H9 (cell line): ENCODE results near the gene CHMP1A. TPM values are rescaled to one million over a fixed set of nuclear protein-coding genes. Genes with fewer than 3 reads are reported as not detected.

Experiments used
- DNase-seq: peaks from one replicate; pipeline ENCODE4 v3.0.0-alpha.2; 2017
- H2AFZ ChIP-seq: one replicate; pipeline ENCODE4 v1.6.1; 2013; ENCODE audit warnings: mild to moderate bottlenecking, low read length, control low read depth, moderate library complexity
- H2AK5ac ChIP-seq: 2 replicates; pipeline ENCODE4 v1.6.1; 2013; ENCODE audit warnings: low read length, control low read depth, mixed read lengths; ENCODE audit not compliant: insufficient read length
- H2BK120ac ChIP-seq: one replicate; pipeline ENCODE4 v1.6.1; 2013; ENCODE audit warnings: low read depth, mild to moderate bottlenecking, low read length, control low read depth, inconsistent platforms; ENCODE audit not compliant: poor library complexity, severe bottlenecking
- H2BK12ac ChIP-seq: 2 replicates; pipeline ENCODE4 v1.6.1; 2013; ENCODE audit warnings: low read length, control low read depth, mixed read lengths, low read depth; ENCODE audit not compliant: insufficient read length
- H2BK15ac ChIP-seq: 2 replicates; pipeline ENCODE4 v1.6.1; 2013; ENCODE audit warnings: low read depth, low read length, control low read depth
- H2BK20ac ChIP-seq: one replicate; pipeline ENCODE4 v1.6.1; 2013; ENCODE audit warnings: low read depth, mild to moderate bottlenecking, low read length, control low read depth, inconsistent platforms; ENCODE audit not compliant: poor library complexity, severe bottlenecking
- H2BK5ac ChIP-seq: 2 replicates; pipeline ENCODE4 v1.6.1; 2013; ENCODE audit warnings: low read length, control low read depth, mixed read lengths; ENCODE audit not compliant: insufficient read length
- H3K14ac ChIP-seq: 2 replicates; pipeline ENCODE4 v1.6.1; 2013; ENCODE audit warnings: low read length, control low read depth; ENCODE audit not compliant: insufficient read depth
- H3K18ac ChIP-seq: 2 replicates; pipeline ENCODE4 v1.6.1; 2013; ENCODE audit warnings: low read depth, mild to moderate bottlenecking, mixed read lengths, low read length, control low read depth; ENCODE audit not compliant: insufficient read length
- H3K23ac ChIP-seq: 2 replicates; pipeline ENCODE4 v1.6.1; 2013; ENCODE audit warnings: low read length, control low read depth, mixed read lengths, low read depth; ENCODE audit not compliant: insufficient read length
- H3K23me2 ChIP-seq: 2 replicates; pipeline ENCODE4 v1.6.1; 2013; ENCODE audit warnings: low read depth, mild to moderate bottlenecking, mixed read lengths, low read length, control low read depth; ENCODE audit not compliant: insufficient read length, poor library complexity, severe bottlenecking
- H3K27ac ChIP-seq: 2 replicates; pipeline ENCODE4 v1.5.1; 2013; ENCODE audit warnings: low read length, control low read depth, mixed read lengths, low read depth; ENCODE audit not compliant: insufficient read length
- H3K27me3 ChIP-seq: 2 replicates; pipeline ENCODE4 v1.6.1; 2013; ENCODE audit warnings: low read length, control low read depth, inconsistent platforms; ENCODE audit not compliant: insufficient read depth
- H3K4ac ChIP-seq: 2 replicates; pipeline ENCODE4 v1.6.1; 2013; ENCODE audit warnings: low read depth, mild to moderate bottlenecking, control low read depth, inconsistent platforms, low read length, moderate library complexity
- H3K4me1 ChIP-seq: 2 replicates; pipeline ENCODE4 v1.6.1; 2013; ENCODE audit warnings: low read length, control low read depth, inconsistent platforms; ENCODE audit not compliant: insufficient read depth
- H3K4me2 ChIP-seq: 2 replicates; pipeline ENCODE4 v1.6.1; 2013; ENCODE audit warnings: low read length, control low read depth, mixed read lengths; ENCODE audit not compliant: insufficient read length, insufficient read depth
- H3K56ac ChIP-seq: 2 replicates; pipeline ENCODE4 v1.6.1; 2013; ENCODE audit warnings: low read depth, mild to moderate bottlenecking, mixed read lengths, low read length, control low read depth; ENCODE audit not compliant: insufficient read length
- H3K79me1 ChIP-seq: 2 replicates; pipeline ENCODE4 v1.6.1; 2013; ENCODE audit warnings: low read depth, mild to moderate bottlenecking, moderate library complexity, low read length, control low read depth, inconsistent platforms; ENCODE audit not compliant: insufficient read depth, poor library complexity, severe bottlenecking
- H3K79me2 ChIP-seq: 2 replicates; pipeline ENCODE4 v1.6.1; 2013; ENCODE audit warnings: low read length, control low read depth, inconsistent platforms; ENCODE audit not compliant: insufficient read depth
- H3K9ac ChIP-seq: 2 replicates; pipeline ENCODE4 v1.6.1; 2013; ENCODE audit warnings: low read length, control low read depth, mixed read lengths; ENCODE audit not compliant: insufficient read length; ENCODE audit errors: extremely low read depth
- H3K9me3 ChIP-seq: one replicate; pipeline ENCODE4 v1.6.1; 2013; ENCODE audit warnings: low read depth, low read length, inconsistent platforms; ENCODE audit not compliant: control insufficient read depth
- H3T11ph ChIP-seq: one replicate; pipeline ENCODE4 v1.6.1; 2013; ENCODE audit warnings: mild to moderate bottlenecking, low read length, control low read depth, inconsistent platforms
- H4K20me1 ChIP-seq: one replicate; pipeline ENCODE4 v1.6.1; 2013; ENCODE audit not compliant: control insufficient read depth, insufficient read length, insufficient read depth
- H4K5ac ChIP-seq: 2 replicates; pipeline ENCODE4 v1.6.1; 2013; ENCODE audit warnings: low read depth, mild to moderate bottlenecking, mixed read lengths, low read length, control low read depth; ENCODE audit not compliant: insufficient read length
- H4K8ac ChIP-seq: replicated peaks from 2 replicates; pipeline ENCODE4 v1.6.1; 2013; ENCODE audit warnings: low read length, control low read depth, mixed read lengths, low read depth; ENCODE audit not compliant: insufficient read length
- H4K91ac ChIP-seq: 2 replicates; pipeline ENCODE4 v1.6.1; 2013; ENCODE audit warnings: low read depth, mild to moderate bottlenecking, moderate library complexity, mixed read lengths, low read length, control low read depth; ENCODE audit not compliant: insufficient read length
- H3K27ac Mint-ChIP-seq, 3 experiments: 2 replicates in 2 of 3; 3 replicates in 1 of 3; pipeline ENCODE4 v1.8.0; 2020 to 2021; ENCODE audit warnings: mixed read lengths in 3 of 3, mild to moderate bottlenecking in 1 of 3, moderate library complexity in 1 of 3
- H3K27me3 Mint-ChIP-seq: 2 replicates; pipeline ENCODE4 v1.8.0; 2021; ENCODE audit warnings: low read depth, mild to moderate bottlenecking, moderate library complexity, mixed read lengths
- H3K36me3 Mint-ChIP-seq, 3 experiments: 2 replicates in 2 of 3; 3 replicates in 1 of 3; pipeline ENCODE4 v1.8.0; 2020 to 2021; ENCODE audit warnings: low read depth in 3 of 3, mixed read lengths in 3 of 3; ENCODE audit not compliant: insufficient read depth in 1 of 3
- H3K4me1 Mint-ChIP-seq, 2 experiments: 2 replicates each; pipeline ENCODE4 v1.8.0; 2020; ENCODE audit warnings: mixed read lengths in 2 of 2
- H3K4me3 Mint-ChIP-seq, 2 experiments: 2 replicates in 1 of 2; 3 replicates in 1 of 2; pipeline ENCODE4 v1.8.0; 2020 to 2021; ENCODE audit warnings: mild to moderate bottlenecking in 2 of 2, mixed read lengths in 2 of 2, moderate library complexity in 1 of 2
- H3K9me3 Mint-ChIP-seq, 2 experiments: 2 replicates in 1 of 2; 3 replicates in 1 of 2; pipeline ENCODE4 v1.8.0; 2020; ENCODE audit warnings: mild to moderate bottlenecking in 2 of 2, mixed read lengths in 2 of 2, moderate library complexity in 1 of 2
- CTCF ChIP-seq: fragments of 200-600 bp; sonication (generic); conservative IDR thresholded peaks from 3 replicates; pipeline ENCODE4 v1.8.0; 2021; ENCODE audit warnings: antibody characterized with exemption, mild to moderate bottlenecking
- WGBS: extraction: QIAGEN DNeasy Blood & Tissue Kit; methylation state at CpG from one replicate; pipeline ENCODE4 v1.1.7; 2013; ENCODE audit warnings: missing lambda C conversion rate, low lambda C conversion rate, mixed read lengths; ENCODE audit not compliant: insufficient read length; ENCODE audit errors: extremely low coverage; 5-methylcytosine and 5-hydroxymethylcytosine counted together
- total RNA-seq: library from RNA; stranded (reverse); gene quantifications from 2 replicates; pipeline ENCODE4 v1.2.1, GENCODE V29; 2021

Gene CHMP1A
- total RNA-seq, 1 experiment from 2014 or later = 89.6 TPM

- Histone ChIP-seq H2AK5ac (no peak overlapping the region), H3K79me2 (no peaks in the 10 kb centered on the region), H2AFZ (no peak overlapping the region), H3K4me1 (no peaks in the 10 kb centered on the region; the same call in 1 of the 2 replicates), H2BK15ac (no peak overlapping the region), H3K27ac (no peak overlapping the region), H3K56ac (no peak overlapping the region), H3K9me3 (no peaks in the 10 kb centered on the region), H3K4ac (no peak overlapping the region), H3K18ac (peak overlapping the region; percentile 17), H2BK20ac (no peak overlapping the region), H2BK12ac (no peak overlapping the region), H2BK5ac (no peak overlapping the region), H3K23me2 (no peaks in the 10 kb centered on the region), H3K27me3 (peaks cover 2% of the 10 kb centered on the region; the same call in 1 of the 2 replicates), H3K4me2 (no peak overlapping the region), H3K9ac (no peak overlapping the region), H3K14ac (no peak overlapping the region), H3K23ac (no peak overlapping the region), H4K20me1 (no peaks in the 10 kb centered on the region), H3K79me1 (no peaks in the 10 kb centered on the region), H4K91ac (no peak overlapping the region), H4K8ac (no peak overlapping the region), H4K5ac (no peak overlapping the region), H2BK120ac (no peak overlapping the region), H3T11ph (no peak overlapping the region)
- no peak overlapping the region for H3K4me3 Mint-ChIP-seq
- TF ChIP-seq CTCF = no peak
- H3K27ac Mint-ChIP-seq = no peak overlapping the region; a peak in 1 of 7 replicates
- H3K36me3 Mint-ChIP-seq = no peaks in the 10 kb centered on the region; a peak in 1 of 7 replicates
- H3K27me3 Mint-ChIP-seq = peaks cover 38% of the 10 kb centered on the region
- no CpG with 5 or more reads among the region's 21 CpGs for WGBS
- peaks cover 9 to 41% of the 10 kb centered on the region in 2 experiments for H3K4me1 Mint-ChIP-seq
- DNase-seq = no peak
- H3K9me3 Mint-ChIP-seq = no peaks in the 10 kb centered on the region
These were observed 32.4 kb downstream of the CHMP1A start for GRCh38 chr16:89624777-89625761.
